ENCODE results near the gene ERV3-1. TPM values are rescaled to one million over a fixed set of nuclear protein-coding genes. Genes with fewer than 3 reads are reported as not detected.

Gene ERV3-1
- total RNA-seq, 1 donor from 2014 or later = 24.9 TPM

Other genes with a start within 250 kb of the ERV3-1 start
- 5.2 TPM for gene ZNF138, start 212.3 kb downstream of the ERV3-1 start, total RNA-seq
- 2.3 TPM for gene ZNF273, start 103.4 kb downstream of the ERV3-1 start, total RNA-seq
- gene ZNF117, start 15.7 kb downstream of the ERV3-1 start, total RNA-seq = 18.7 TPM